GM18505 (cell line): ENCODE results near the gene TOPAZ1.

Experiments
- ATAC-seq: cut with Tn5 transposase; IDR thresholded peaks from one replicate; pipeline ENCODE4 v1.9.1; 2021; ENCODE audit not compliant: unreplicated experiment
- POLR2A ChIP-seq: IDR thresholded peaks from 4 replicates; pipeline ENCODE4 v1.6.1; 2011; ENCODE audit warnings: borderline replicate concordance; ENCODE audit not compliant: insufficient read depth, insufficient read length; ENCODE audit errors: extremely low read depth

The TOPAZ1 gene

GRCh38 chr3:44232407-44232806 lies 9.3 kb upstream of the TOPAZ1 start:
- no peak for ATAC-seq
- TF ChIP-seq POLR2A = no peak

DNA sequence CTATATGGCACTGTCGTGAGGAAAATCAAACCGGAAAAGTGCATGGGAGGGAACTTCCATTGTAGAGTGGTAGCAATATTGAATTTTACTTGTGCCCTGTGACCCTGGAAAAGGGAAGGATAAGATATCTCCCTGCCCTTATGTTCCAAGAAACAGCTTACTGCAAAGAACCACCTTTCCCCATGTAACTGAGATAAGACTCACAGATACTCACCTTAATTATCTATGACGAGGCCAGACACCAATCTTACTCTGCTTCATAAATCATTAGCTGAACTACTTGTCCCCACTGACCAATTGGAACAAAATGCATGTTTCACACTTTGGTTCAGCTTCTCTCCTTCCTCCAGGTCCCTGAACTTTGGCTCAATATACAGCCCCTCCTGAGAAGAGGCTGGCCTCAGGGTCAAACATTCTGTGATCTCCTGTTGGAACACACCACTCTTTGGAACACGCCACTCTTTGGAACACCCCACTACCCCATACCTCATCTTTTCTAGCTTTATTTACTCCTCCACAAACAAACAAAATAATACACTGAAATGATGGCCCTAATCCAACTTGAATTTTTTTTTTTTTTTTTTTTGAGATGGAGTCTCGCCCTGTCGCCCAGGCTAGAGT lies 6.9 kb upstream of the TOPAZ1 start:
- no peak for TF ChIP-seq POLR2A
- ATAC-seq = no peak

DNA sequence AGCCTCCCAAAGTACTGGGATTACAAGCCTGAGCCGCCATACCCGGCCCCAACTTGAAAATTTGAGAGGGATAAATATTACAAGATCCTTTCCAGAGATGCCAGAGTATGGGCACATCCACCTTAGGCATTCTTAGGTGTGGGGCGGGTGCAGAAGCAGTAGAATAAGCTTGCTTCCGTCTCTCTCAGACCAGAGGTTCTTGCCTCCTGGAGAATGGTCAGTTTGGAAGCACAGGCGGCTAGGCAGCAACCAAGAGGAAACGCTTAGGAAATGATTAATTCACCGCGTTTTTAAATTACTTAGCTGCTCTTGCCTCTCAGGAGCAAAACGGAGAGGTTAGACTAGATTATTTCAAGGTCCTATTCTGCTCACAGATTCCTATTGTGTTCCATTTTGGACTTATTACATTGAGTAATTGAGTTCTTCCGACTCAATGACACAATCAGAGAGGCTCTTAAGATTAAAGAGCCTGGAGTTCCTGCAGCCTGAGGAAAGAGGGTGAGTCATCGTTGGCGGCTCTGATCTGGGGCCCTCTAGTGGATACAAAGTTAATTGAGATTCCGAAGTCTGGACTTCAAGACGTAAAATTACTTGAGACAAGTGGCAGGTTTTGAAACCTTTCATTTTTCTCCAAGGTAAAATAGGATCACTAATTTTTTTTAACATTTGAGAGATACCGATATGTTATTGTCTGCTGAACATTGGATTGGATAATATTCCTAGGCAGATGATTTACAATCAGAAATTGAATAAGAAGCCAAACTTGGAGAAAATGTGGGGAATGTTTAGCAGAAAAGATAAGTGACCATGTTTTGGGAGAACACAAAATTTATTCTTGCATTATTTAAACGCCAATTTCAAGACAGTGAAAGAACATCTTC lies 5.8 kb upstream of the TOPAZ1 start:
- ATAC-seq = no peak
- no peak for TF ChIP-seq POLR2A

DNA sequence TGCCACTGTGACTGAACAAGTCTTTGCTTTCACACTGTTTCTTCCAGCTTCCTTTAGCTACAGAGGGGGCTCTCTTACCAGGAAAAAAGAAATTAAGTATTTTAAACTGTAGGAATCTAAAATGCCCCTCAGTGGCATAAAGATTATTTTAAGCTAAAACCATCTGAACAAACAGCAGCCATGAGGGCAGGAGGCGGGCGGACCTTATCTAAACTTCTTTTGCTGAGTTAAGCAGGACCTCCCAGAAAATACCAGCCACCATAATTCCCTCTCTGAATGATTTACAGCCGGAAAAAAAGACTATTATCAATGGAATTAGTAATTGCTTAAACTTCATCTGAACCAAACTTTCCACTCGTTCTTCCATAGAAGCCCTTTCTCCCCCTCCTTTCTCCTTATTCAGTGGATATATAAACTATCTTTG lies 5.2 kb upstream of the TOPAZ1 start:
- ATAC-seq = no peak
- TF ChIP-seq POLR2A = no peak

GRCh38 chr3:44237161-44237560 lies 4.5 kb upstream of the TOPAZ1 start:
- ATAC-seq = no peak
- no peak for TF ChIP-seq POLR2A

GRCh38 chr3:44237665-44238064 lies 4.0 kb upstream of the TOPAZ1 start:
- no peak for TF ChIP-seq POLR2A
- ATAC-seq = no peak

DNA sequence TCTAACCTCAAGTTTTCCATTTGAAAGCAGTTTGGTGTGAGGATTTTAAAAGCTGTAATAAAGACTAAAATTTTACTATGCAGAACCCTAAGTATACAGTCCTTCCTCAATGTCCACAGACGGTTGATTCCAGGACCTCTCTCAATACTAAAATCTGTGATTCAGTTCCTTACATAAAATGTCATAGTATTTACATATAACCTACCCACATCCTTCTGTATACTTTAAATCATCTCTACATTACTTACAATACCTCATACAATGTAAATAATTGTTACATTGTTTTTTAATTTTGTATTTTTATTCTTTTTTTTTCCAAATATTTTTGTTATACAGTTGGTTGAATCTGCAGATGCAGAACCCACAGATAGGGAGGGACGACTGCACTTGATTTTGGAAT lies 2.8 kb upstream of the TOPAZ1 start:
- TF ChIP-seq POLR2A = no peak
- no peak for ATAC-seq

- no peak for TF ChIP-seq POLR2A
- ATAC-seq = no peak
These were observed 1.6 kb upstream of the TOPAZ1 start for GRCh38 chr3:44240061-44240460.

- ATAC-seq = no peak
- no peak for TF ChIP-seq POLR2A
These were observed 1.0 kb downstream of the TOPAZ1 start for GRCh38 chr3:44242721-44243120.

DNA sequence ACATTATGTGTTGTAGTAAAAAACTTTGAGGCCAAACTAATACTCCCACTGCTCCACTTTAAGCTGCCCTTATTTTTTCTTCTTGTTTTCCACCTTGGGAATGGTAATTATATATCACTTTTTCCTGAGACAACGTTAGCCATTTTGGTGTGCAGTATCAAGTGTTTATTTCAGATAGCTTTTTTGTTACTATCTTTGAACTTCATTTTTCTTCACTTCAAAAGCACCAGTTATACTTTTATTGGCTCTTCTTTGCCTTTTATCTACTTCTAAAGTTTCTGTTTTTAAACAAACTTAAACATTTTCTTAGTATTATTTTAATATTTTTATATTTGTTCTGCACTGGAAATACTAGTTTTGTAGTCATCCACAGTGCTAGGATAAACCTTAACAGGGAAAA lies 6.5 kb downstream of the TOPAZ1 start:
- no peak for ATAC-seq

DNA sequence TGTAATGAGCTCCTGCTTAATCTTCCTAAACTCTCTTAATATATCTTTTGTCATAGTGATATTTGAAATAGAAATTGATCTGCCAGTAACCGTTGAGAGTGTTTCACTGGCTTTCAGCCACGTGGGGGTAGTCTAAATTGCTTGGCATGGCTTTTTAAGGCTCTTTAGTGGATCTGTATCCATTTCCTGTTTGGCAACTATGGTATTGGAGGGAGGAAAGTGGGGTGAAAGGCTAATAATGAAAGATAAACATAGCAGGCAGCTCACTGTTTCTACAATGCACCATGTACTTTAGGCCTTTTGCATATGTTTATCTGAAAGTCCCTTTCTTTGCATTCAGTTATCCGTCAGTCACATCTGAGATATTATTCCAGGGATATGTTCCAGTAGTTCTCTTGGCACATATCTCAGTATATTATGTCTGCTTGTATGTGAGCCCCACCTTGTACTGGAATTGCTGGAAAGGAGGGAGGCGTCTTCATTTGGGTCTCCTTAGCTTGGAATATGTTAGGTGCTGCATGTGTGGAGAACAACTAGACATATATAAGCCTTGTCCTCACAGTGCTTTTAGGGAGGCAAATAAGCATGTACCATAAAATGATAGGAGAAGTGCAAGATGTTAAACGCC lies 10.8 kb downstream of the TOPAZ1 start:
- TF ChIP-seq POLR2A = no peak
- no peak for ATAC-seq

More for the DNA sequence above, 6.5 kb downstream of the TOPAZ1 start:
- TF ChIP-seq POLR2A = no peak

DNA sequence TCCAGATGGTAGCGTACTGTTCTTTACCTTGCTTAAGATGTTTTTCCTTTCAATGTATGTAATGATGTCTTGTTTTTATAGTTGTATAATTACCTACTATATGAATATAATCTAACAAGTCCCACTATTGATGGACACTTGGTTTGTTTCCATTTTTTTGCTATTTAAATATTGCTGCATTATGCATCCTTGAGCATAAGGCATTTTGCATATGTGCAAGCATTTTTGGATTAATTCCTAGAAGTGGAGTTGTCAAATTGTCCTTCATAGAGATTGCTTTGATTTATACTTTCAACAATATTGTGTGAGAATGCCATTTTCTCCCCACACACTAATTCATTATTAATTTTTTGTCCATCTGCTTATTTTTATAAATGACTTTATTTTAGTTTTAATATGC lies 17.7 kb downstream of the TOPAZ1 start:
- ATAC-seq = no peak
- no peak for TF ChIP-seq POLR2A

- TF ChIP-seq POLR2A = no peak
- no peak for ATAC-seq
These were observed 22.5 kb downstream of the TOPAZ1 start for GRCh38 chr3:44264146-44264545.

GRCh38 chr3:44265815-44266214 lies 24.1 kb downstream of the TOPAZ1 start:
- TF ChIP-seq POLR2A = no peak
- no peak for ATAC-seq

DNA sequence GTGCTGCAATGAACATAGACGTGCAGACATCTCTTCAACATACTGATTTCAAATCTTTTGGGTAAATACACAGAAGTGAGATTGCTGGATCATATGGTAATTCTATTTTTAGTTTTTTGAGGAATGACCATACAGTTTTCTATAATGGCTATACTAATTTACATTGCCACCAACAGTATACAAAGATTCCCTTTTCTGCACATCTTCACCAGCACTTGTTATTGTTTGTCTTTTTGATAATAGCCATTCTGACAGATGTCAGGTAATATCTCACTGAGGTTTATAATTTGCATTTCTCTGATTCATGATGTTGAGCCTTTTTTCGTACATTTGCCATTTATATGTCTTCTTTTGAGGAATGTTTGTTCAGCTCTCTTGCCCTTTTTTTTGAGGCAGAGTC lies 30.5 kb downstream of the TOPAZ1 start:
- TF ChIP-seq POLR2A = no peak
- ATAC-seq = no peak

DNA sequence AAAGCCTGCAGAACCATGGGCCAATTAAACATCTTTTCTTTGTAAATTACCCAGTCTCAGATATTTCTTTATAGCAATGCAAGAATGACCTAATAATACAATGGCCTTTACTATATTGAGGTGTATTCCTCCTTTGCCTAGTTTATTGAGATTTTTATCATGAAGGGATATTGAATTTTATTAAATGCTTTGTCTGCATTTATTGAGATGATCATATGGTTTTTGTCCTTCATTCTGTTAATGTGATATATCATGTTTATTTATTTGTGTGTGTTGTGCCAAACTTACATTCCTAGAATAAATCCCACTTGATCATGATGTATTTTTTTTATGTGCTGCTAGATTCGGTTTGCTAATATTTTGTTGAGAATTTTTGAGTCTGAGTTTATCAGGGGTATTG lies 36.2 kb downstream of the TOPAZ1 start:
- no peak for TF ChIP-seq POLR2A
- ATAC-seq = no peak
